Naive thymus-derived CD8-positive, alpha-beta T cell (primary cell): ENCODE results near the gene IPO8. TPM values are rescaled to one million over a fixed set of nuclear protein-coding genes. Genes with fewer than 3 reads are reported as not detected.
"Not testable (repeated sequence)": the region's sequence is repeated elsewhere in the genome, so short reads cannot be mapped to it uniquely, and the experiment has no call there.

Experiments
- ATAC-seq, 2 donors: fragments of 150-1000 bp; cut with Tn5 transposase in 1 of 2; sonication (Bioruptor Pico), chemical (Tn5 transposase) in 1 of 2; 1 replicate in 1 of 2; 2 replicates in 1 of 2; pipeline ENCODE4 v1.10.0; 2021; ENCODE audit warnings: mild to moderate bottlenecking in 2 of 2, moderate library complexity in 2 of 2
- POLR2A ChIA-PET: fragments of 350-600 bp; sonication (Branson Sonifier 250); formaldehyde crosslinking; loops from one replicate; lab custom pipeline; 2021; ENCODE audit warnings: antibody characterized with exemption; lab: Charles Lee
- DNase-seq, 10 donors: peaks; one replicate each; pipeline versions ENCODE4 v3.0.0 to v3.0.0-alpha.2; 2020 to 2022
- H3K27ac Mint-ChIP-seq, 10 donors: one replicate each; pipeline ENCODE4 v1.8.0; 2020 to 2022; ENCODE audit warnings: mild to moderate bottlenecking in 10 of 10, mixed read lengths in 10 of 10, moderate library complexity in 4 of 10, inconsistent platforms in 1 of 10
- H3K27me3 Mint-ChIP-seq, 5 donors: one replicate each; pipeline ENCODE4 v1.8.0; 2021 to 2022; ENCODE audit warnings: mixed read lengths in 5 of 5
- H3K36me3 Mint-ChIP-seq, 3 donors: one replicate each; pipeline ENCODE4 v1.8.0; 2020 to 2022; ENCODE audit warnings: mixed read lengths in 3 of 3, mild to moderate bottlenecking in 2 of 3, inconsistent platforms in 1 of 3
- H3K4me1 Mint-ChIP-seq, 4 donors: one replicate each; pipeline ENCODE4 v1.8.0; 2021 to 2022; ENCODE audit warnings: mixed read lengths in 4 of 4
- H3K4me3 Mint-ChIP-seq, 10 donors: one replicate each; pipeline ENCODE4 v1.8.0; 2020 to 2022; ENCODE audit warnings: mild to moderate bottlenecking in 10 of 10, mixed read lengths in 10 of 10, moderate library complexity in 6 of 10, inconsistent platforms in 1 of 10
- H3K9me3 Mint-ChIP-seq, 9 donors: one replicate each; pipeline ENCODE4 v1.8.0; 2020 to 2022; ENCODE audit warnings: mixed read lengths in 9 of 9, mild to moderate bottlenecking in 3 of 9, inconsistent platforms in 1 of 9, moderate library complexity in 1 of 9
- polyA plus RNA-seq, 3 donors: library from polyadenylated mRNA; unstranded; fragments of 300-500 nt; fragmentation: Illumina TruSeq; gene quantifications; one replicate each; pipeline ENCODE4 v1.2.3, GENCODE V29; 2021
- total RNA-seq, 8 experiments: library from RNA in 2 of 8; stranded (reverse) in 2 of 8; gene quantifications; one replicate each; pipeline ENCODE4 v1.2.3 and lab custom pipeline; 2021 to 2026

Gene IPO8
- total and polyA plus RNA-seq, 5 experiments from 2014 or later = 17.8 to 63.2 (median 19.5) TPM

GRCh38 chr12:30621663-30622241, 73.9 kb downstream of the IPO8 start:
- H3K4me3 Mint-ChIP-seq = not testable (repeated sequence)

GRCh38 chr12:30617346-30618016, 78.2 kb downstream of the IPO8 start:
- no peak for DNase-seq
- Mint-ChIP-seq H3K27me3 (no peaks in the 10 kb centered on the region), H3K9me3 (no peaks in the 10 kb centered on the region), H3K4me1 (no peaks in the 10 kb centered on the region), H3K36me3 (peaks cover 0 to 2% (median 0%) of the 10 kb centered on the region in 3 donors), H3K27ac (no peak overlapping the region), H3K4me3 (no peak overlapping the region)
- no peak for ATAC-seq
- POLR2A ChIA-PET = no interaction called here

More at GRCh38 chr12:30621663-30622241, 73.9 kb downstream of the IPO8 start:
- ATAC-seq, H3K27ac Mint-ChIP-seq, POLR2A ChIA-PET, DNase-seq, H3K36me3 Mint-ChIP-seq, H3K9me3 Mint-ChIP-seq, H3K4me1 Mint-ChIP-seq, H3K27me3 Mint-ChIP-seq: not testable (repeated sequence)

- ATAC-seq = no peak
- Mint-ChIP-seq H3K4me3 (no peak overlapping the region), H3K4me1 (no peaks in the 10 kb centered on the region), H3K36me3 (peaks cover 0 to 7% (median 4%) of the 10 kb centered on the region in 3 donors), H3K9me3 (peaks cover 0 to 10% (median 6%) of the 10 kb centered on the region in 9 donors), H3K27me3 (peaks cover 0 to 3% (median 0%) of the 10 kb centered on the region in 5 donors), H3K27ac (no peak overlapping the region)
- no peak for DNase-seq
- POLR2A ChIA-PET = no interaction called here
Observed at GRCh38 chr12:30614031-30614430, 81.6 kb downstream of the IPO8 start.

- H3K9me3 Mint-ChIP-seq = peaks cover 0 to 16% (median 13%) of the 10 kb centered on the region in 9 donors
- ATAC-seq (no peak), DNase-seq (no peak)
- H3K27ac Mint-ChIP-seq = no peak overlapping the region
- peaks cover 0 to 13% (median 7%) of the 10 kb centered on the region in 3 donors for H3K36me3 Mint-ChIP-seq
- POLR2A ChIA-PET = no interaction called here
- H3K4me1 Mint-ChIP-seq = no peaks in the 10 kb centered on the region
- H3K4me3 Mint-ChIP-seq = no peak overlapping the region
- H3K27me3 Mint-ChIP-seq = peaks cover 0 to 5% (median under 1%) of the 10 kb centered on the region in 5 donors
Observed at GRCh38 chr12:30613119-30613830, 82.4 kb downstream of the IPO8 start.

- Mint-ChIP-seq H3K9me3 (peaks cover 0 to 37% (median 21%) of the 10 kb centered on the region in 9 donors), H3K4me3 (no peak overlapping the region), H3K27ac (no peak overlapping the region), H3K27me3 (peaks cover 0 to 6% (median 6%) of the 10 kb centered on the region in 5 donors), H3K36me3 (peaks cover 0 to 15% (median 14%) of the 10 kb centered on the region in 3 donors), H3K4me1 (no peaks in the 10 kb centered on the region)
- DNase-seq (no peak), ATAC-seq (no peak)
- POLR2A ChIA-PET = no interaction called here
Observed at GRCh38 chr12:30610718-30611117, 85.0 kb downstream of the IPO8 start.

GRCh38 chr12:30609819-30610218, 85.8 kb downstream of the IPO8 start:
- H3K4me1 Mint-ChIP-seq, H3K27ac Mint-ChIP-seq, H3K4me3 Mint-ChIP-seq, ATAC-seq, POLR2A ChIA-PET, DNase-seq: not testable (repeated sequence)
- Mint-ChIP-seq H3K27me3 (peaks cover 0 to 11% (median 8%) of the 10 kb centered on the region in 5 donors), H3K9me3 (peaks cover 0 to 45% (median 24%) of the 10 kb centered on the region in 9 donors), H3K36me3 (peaks cover 0 to 21% (median 15%) of the 10 kb centered on the region in 3 donors)

GRCh38 chr12:30604302-30604701, 91.4 kb downstream of the IPO8 start:
- Mint-ChIP-seq H3K27me3 (peaks cover 3 to 15% (median 10%) of the 10 kb centered on the region in 5 donors), H3K9me3 (peaks cover 9 to 64% (median 33%) of the 10 kb centered on the region in 9 donors), H3K36me3 (peaks cover 6 to 37% (median 27%) of the 10 kb centered on the region in 3 donors)
- H3K27ac Mint-ChIP-seq, POLR2A ChIA-PET, DNase-seq, H3K4me1 Mint-ChIP-seq, H3K4me3 Mint-ChIP-seq, ATAC-seq: not testable (repeated sequence)

GRCh38 chr12:30603129-30603528, 92.5 kb downstream of the IPO8 start:
- Mint-ChIP-seq H3K9me3 (peaks cover 9 to 52% (median 23%) of the 10 kb centered on the region in 9 donors), H3K4me3 (no peak overlapping the region), H3K36me3 (peaks cover 6 to 31% (median 19%) of the 10 kb centered on the region in 3 donors), H3K27me3 (peaks cover 1 to 14% (median 10%) of the 10 kb centered on the region in 5 donors), H3K27ac (no peak overlapping the region), H3K4me1 (no peaks in the 10 kb centered on the region)
- POLR2A ChIA-PET = no interaction called here
- DNase-seq (no peak), ATAC-seq (no peak)

GRCh38 chr12:30602678-30603077, 93.0 kb downstream of the IPO8 start:
- no peaks in the 10 kb centered on the region for H3K4me1 Mint-ChIP-seq
- H3K4me3 Mint-ChIP-seq = no peak overlapping the region
- H3K9me3 Mint-ChIP-seq = peaks cover 9 to 48% (median 20%) of the 10 kb centered on the region in 9 donors
- DNase-seq (no peak), ATAC-seq (no peak)
- POLR2A ChIA-PET = no interaction called here
- peaks cover under 1 to 14% (median 10%) of the 10 kb centered on the region in 5 donors for H3K27me3 Mint-ChIP-seq
- peaks cover 6 to 28% (median 18%) of the 10 kb centered on the region in 3 donors for H3K36me3 Mint-ChIP-seq
- no peak overlapping the region for H3K27ac Mint-ChIP-seq

- Mint-ChIP-seq H3K4me1 (no peaks in the 10 kb centered on the region), H3K4me3 (no peak overlapping the region), H3K27ac (no peak overlapping the region), H3K27me3 (peaks cover 0 to 7% (median 3%) of the 10 kb centered on the region in 5 donors), H3K9me3 (peaks cover 9 to 28% (median 14%) of the 10 kb centered on the region in 9 donors), H3K36me3 (peaks cover 6 to 22% (median 22%) of the 10 kb centered on the region in 3 donors)
- ATAC-seq (no peak), DNase-seq (no peak)
- POLR2A ChIA-PET = no interaction called here
Observed at GRCh38 chr12:30599608-30600007, 96.1 kb downstream of the IPO8 start.

GRCh38 chr12:30598889-30599288, 96.8 kb downstream of the IPO8 start:
- H3K4me3 Mint-ChIP-seq = no peak overlapping the region
- DNase-seq (no peak), ATAC-seq (no peak)
- POLR2A ChIA-PET = no interaction called here
- peaks cover 0 to 7% (median 3%) of the 10 kb centered on the region in 5 donors for H3K27me3 Mint-ChIP-seq
- peaks cover 9 to 28% (median 14%) of the 10 kb centered on the region in 9 donors for H3K9me3 Mint-ChIP-seq
- H3K4me1 Mint-ChIP-seq = no peaks in the 10 kb centered on the region
- peaks cover 6 to 23% (median 22%) of the 10 kb centered on the region in 3 donors for H3K36me3 Mint-ChIP-seq
- H3K27ac Mint-ChIP-seq = no peak overlapping the region

GRCh38 chr12:30595742-30596141, 99.9 kb downstream of the IPO8 start:
- no peak overlapping the region for H3K4me3 Mint-ChIP-seq
- peaks cover 3 to 15% (median 8%) of the 10 kb centered on the region in 9 donors for H3K9me3 Mint-ChIP-seq
- no peak overlapping the region for H3K27ac Mint-ChIP-seq
- peaks cover 0 to 4% (median 0%) of the 10 kb centered on the region in 5 donors for H3K27me3 Mint-ChIP-seq
- no peaks in the 10 kb centered on the region for H3K4me1 Mint-ChIP-seq
- ATAC-seq (no peak), DNase-seq (no peak)
- POLR2A ChIA-PET = no interaction called here
- peaks cover 4 to 8% (median 6%) of the 10 kb centered on the region in 3 donors for H3K36me3 Mint-ChIP-seq
